Panc1 (cell line): Measurements from ENCODE around the gene LMAN1L. TPM values are rescaled to one million over a fixed set of nuclear protein-coding genes. Genes with fewer than 3 reads are reported as not detected.

Experiments used
- ATAC-seq: fragments of 200-7000 bp; cut with Tn5 transposase; 2 replicates; pipeline ENCODE4 v1.9.1; 2020; ENCODE audit warnings: mild to moderate bottlenecking, moderate library complexity
- BruUV-seq: library from RNA; stranded (reverse); fragments of 400-500 nt; replicated peaks from 2 replicates; lab custom pipeline; 2021; lab: Mats Ljungman, UMichigan
- CTCF ChIA-PET: fragments of 300-600 bp; sonication (Branson Sonifier 250); formaldehyde crosslinking; loops from one replicate; lab custom pipeline; 2022; ENCODE audit warnings: antibody characterized with exemption; lab: Charles Lee
- POLR2A ChIA-PET: fragments of 300-600 bp; sonication (Branson Sonifier 250); formaldehyde crosslinking; loops from one replicate; lab custom pipeline; 2022; ENCODE audit warnings: antibody characterized with exemption; lab: Charles Lee
- DNase-seq: peaks from one replicate; pipeline ENCODE4 v3.0.0-alpha.2; 2010; ENCODE audit warnings: low read depth, low spot score
- H3K27ac ChIP-seq: 2 replicates; pipeline ENCODE4 v1.5.1; 2011; ENCODE audit warnings: mild to moderate bottlenecking, low read length, inconsistent platforms
- H3K27me3 ChIP-seq: fragments of 200-500 bp; sonication (Bioruptor generic); 2 replicates; pipeline ENCODE4 v1.6.0; 2014; ENCODE audit warnings: low read length, inconsistent platforms; ENCODE audit not compliant: control insufficient read depth, insufficient read depth
- H3K36me3 ChIP-seq: fragments of 200-500 bp; sonication (Bioruptor generic); 2 replicates; pipeline ENCODE4 v1.5.1; 2014; ENCODE audit warnings: inconsistent platforms, mild to moderate bottlenecking, low read length, moderate library complexity; ENCODE audit not compliant: control insufficient read depth, insufficient read depth
- H3K4me1 ChIP-seq: 2 replicates; pipeline ENCODE4 v1.5.1; 2011; ENCODE audit warnings: inconsistent platforms, mild to moderate bottlenecking, low read length, moderate library complexity; ENCODE audit not compliant: control insufficient read depth, insufficient read depth
- H3K4me3 ChIP-seq, 2 experiments: 2 replicates each; pipeline ENCODE4 v1.5.1; 2011 to 2012; ENCODE audit warnings: low read depth in 2 of 2, low read length in 2 of 2, mild to moderate bottlenecking in 2 of 2, inconsistent platforms in 1 of 2, moderate library complexity in 1 of 2
- H3K9me3 ChIP-seq: fragments of 200-500 bp; sonication (Bioruptor generic); 2 replicates; pipeline ENCODE4 v1.5.1; 2014; ENCODE audit warnings: low read depth, mild to moderate bottlenecking, inconsistent platforms, low read length, moderate library complexity; ENCODE audit not compliant: control insufficient read depth, insufficient read depth
- POLR2AphosphoS5 ChIP-seq: IDR thresholded peaks from 2 replicates; pipeline ENCODE4 v1.6.1; 2012; ENCODE audit warnings: mild to moderate bottlenecking, low read depth, low read length, moderate library complexity
- SIN3A ChIP-seq: IDR thresholded peaks from 2 replicates; pipeline ENCODE4 v1.6.1; 2012; ENCODE audit warnings: low read depth, mild to moderate bottlenecking, low read length, moderate library complexity, borderline replicate concordance; ENCODE audit not compliant: insufficient read depth
- TCF7L2 ChIP-seq: IDR thresholded peaks from 2 replicates; pipeline ENCODE4 v1.6.1; 2011; ENCODE audit warnings: mild to moderate bottlenecking, low read depth, low read length, inconsistent platforms
- in situ Hi-C: cut with HindIII; loops from 2 replicates; pipeline ENCODE4 v1.10.0; 2016; ENCODE audit warnings: low sequenced_read_pairs, low pct_unique_long_range_greater_than_20kb
- intact Hi-C: fragments of 100-400 bp; cut with micrococcal nuclease; formaldehyde crosslinking; loops from one replicate; pipeline ENCODE4 v1.10.0; 2022; ENCODE audit not compliant: unreplicated experiment
- total RNA-seq: library from RNA; stranded (reverse); gene quantifications from one replicate; pipeline ENCODE4 v1.2.1, GENCODE V29; 2021; ENCODE audit not compliant: unreplicated experiment
- TF ChIP-seq, protein P1 (sequence below): fragments of 450-650 bp; IDR thresholded peaks from 2 replicates; pipeline ENCODE4 v1.5.1; 2017; ENCODE audit warnings: mild to moderate bottlenecking
- TF ChIP-seq, protein P2 (sequence below), 2 experiments: IDR thresholded peaks; 2 replicates each; pipeline ENCODE4 v1.6.1; 2011 to 2012; ENCODE audit warnings: low read depth in 2 of 2, control low read depth in 1 of 2, low read length in 1 of 2, mild to moderate bottlenecking in 1 of 2, moderate library complexity in 1 of 2; ENCODE audit not compliant: insufficient read depth in 1 of 2

Gene LMAN1L
- total RNA-seq, 1 experiment from 2014 or later: not detected

DNA sequence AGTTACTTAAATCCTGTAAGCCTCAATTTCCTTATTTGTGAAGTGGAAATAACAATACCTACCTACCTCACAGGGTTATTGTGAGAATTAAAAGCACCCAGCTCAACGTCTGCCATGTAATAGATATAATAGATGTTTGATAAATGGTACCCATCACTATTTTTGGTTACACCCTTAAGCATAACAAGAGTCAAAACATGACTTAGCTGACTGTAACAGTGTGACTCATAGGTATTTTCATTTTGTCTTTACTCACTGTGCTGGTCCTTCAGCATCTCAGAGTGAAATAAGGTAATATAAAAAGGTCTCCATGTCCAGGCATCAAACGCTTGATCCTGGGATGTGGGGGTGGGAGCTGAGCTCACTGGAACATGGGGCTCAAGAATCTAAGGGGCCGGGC is 16.9 kb downstream of the LMAN1L start:
- Histone ChIP-seq H3K36me3 (no peaks in the 10 kb centered on the region), H3K4me3 (no peak overlapping the region), H3K27ac (no peak overlapping the region), H3K4me1 (no peaks in the 10 kb centered on the region; the same call in 1 of the 2 replicates), H3K27me3 (peaks cover 2% of the 10 kb centered on the region; the same call in 1 of the 2 replicates), H3K9me3 (no peaks in the 10 kb centered on the region)
- no TSS peak for BruUV-seq
- POLR2A ChIA-PET: no interaction called here
- TF ChIP-seq POLR2AphosphoS5 (no peak), TCF7L2 (no peak), SIN3A (no peak)
- TF ChIP-seq, protein P1, sequence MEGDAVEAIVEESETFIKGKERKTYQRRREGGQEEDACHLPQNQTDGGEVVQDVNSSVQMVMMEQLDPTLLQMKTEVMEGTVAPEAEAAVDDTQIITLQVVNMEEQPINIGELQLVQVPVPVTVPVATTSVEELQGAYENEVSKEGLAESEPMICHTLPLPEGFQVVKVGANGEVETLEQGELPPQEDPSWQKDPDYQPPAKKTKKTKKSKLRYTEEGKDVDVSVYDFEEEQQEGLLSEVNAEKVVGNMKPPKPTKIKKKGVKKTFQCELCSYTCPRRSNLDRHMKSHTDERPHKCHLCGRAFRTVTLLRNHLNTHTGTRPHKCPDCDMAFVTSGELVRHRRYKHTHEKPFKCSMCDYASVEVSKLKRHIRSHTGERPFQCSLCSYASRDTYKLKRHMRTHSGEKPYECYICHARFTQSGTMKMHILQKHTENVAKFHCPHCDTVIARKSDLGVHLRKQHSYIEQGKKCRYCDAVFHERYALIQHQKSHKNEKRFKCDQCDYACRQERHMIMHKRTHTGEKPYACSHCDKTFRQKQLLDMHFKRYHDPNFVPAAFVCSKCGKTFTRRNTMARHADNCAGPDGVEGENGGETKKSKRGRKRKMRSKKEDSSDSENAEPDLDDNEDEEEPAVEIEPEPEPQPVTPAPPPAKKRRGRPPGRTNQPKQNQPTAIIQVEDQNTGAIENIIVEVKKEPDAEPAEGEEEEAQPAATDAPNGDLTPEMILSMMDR: no peak
- TF ChIP-seq, protein P2, sequence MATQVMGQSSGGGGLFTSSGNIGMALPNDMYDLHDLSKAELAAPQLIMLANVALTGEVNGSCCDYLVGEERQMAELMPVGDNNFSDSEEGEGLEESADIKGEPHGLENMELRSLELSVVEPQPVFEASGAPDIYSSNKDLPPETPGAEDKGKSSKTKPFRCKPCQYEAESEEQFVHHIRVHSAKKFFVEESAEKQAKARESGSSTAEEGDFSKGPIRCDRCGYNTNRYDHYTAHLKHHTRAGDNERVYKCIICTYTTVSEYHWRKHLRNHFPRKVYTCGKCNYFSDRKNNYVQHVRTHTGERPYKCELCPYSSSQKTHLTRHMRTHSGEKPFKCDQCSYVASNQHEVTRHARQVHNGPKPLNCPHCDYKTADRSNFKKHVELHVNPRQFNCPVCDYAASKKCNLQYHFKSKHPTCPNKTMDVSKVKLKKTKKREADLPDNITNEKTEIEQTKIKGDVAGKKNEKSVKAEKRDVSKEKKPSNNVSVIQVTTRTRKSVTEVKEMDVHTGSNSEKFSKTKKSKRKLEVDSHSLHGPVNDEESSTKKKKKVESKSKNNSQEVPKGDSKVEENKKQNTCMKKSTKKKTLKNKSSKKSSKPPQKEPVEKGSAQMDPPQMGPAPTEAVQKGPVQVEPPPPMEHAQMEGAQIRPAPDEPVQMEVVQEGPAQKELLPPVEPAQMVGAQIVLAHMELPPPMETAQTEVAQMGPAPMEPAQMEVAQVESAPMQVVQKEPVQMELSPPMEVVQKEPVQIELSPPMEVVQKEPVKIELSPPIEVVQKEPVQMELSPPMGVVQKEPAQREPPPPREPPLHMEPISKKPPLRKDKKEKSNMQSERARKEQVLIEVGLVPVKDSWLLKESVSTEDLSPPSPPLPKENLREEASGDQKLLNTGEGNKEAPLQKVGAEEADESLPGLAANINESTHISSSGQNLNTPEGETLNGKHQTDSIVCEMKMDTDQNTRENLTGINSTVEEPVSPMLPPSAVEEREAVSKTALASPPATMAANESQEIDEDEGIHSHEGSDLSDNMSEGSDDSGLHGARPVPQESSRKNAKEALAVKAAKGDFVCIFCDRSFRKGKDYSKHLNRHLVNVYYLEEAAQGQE (IDR thresholded peaks at IDR 0.05; ENCODE audit: insufficient read depth in 1 of 2, low read depth in 2 of 2, low read length in 1 of 2): no peak
- CTCF ChIA-PET: interaction anchor here (0.7 kb wide), 1 partner anchor 65 kb away, joined by 3 read pairs; no protein-coding TSS in a partner anchor
- in situ Hi-C loops (no loop called here), intact Hi-C loops (no loop called here)
- ATAC-seq: no peak
- no peak for DNase-seq

DNA sequence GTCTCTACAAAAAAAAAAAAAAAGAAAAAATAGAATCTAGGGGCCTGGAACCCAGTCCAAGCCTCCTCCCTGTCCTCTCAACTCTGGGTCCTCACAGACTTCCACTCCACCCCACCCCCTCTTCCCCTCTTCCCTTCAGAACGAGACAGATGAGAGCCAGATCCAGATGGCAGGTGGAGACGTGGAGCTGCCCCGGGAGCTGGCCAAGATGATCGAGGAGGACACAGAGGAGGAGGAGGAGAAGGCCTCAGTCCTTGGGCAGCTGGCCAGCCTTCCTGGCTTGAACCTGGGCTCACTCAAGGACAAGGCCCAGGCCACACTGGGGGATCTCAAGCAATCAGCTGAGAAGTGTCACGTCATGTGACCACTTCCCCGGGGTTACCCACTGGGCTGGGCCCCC is 17.4 kb downstream of the LMAN1L start:
- CTCF ChIA-PET: interaction anchor here (0.7 kb wide), 1 partner anchor 64 kb away, joined by 3 read pairs; no protein-coding TSS in a partner anchor
- Histone ChIP-seq H3K36me3 (no peaks in the 10 kb centered on the region), H3K9me3 (no peaks in the 10 kb centered on the region), H3K27me3 (peaks cover 2% of the 10 kb centered on the region; the same call in 1 of the 2 replicates), H3K4me1 (no peaks in the 10 kb centered on the region; the same call in 1 of the 2 replicates), H3K27ac (no peak overlapping the region), H3K4me3 (no peak overlapping the region)
- no peak for TF ChIP-seq SIN3A
- TF ChIP-seq TCF7L2: no peak
- TF ChIP-seq, protein P1: no peak
- TF ChIP-seq, protein P2 (IDR thresholded peaks at IDR 0.05; ENCODE audit: insufficient read depth in 1 of 2, low read depth in 2 of 2, low read length in 1 of 2): no peak
- TF ChIP-seq POLR2AphosphoS5: no peak
- BruUV-seq: no TSS peak
- POLR2A ChIA-PET: no interaction called here
- ATAC-seq: no peak
- in situ Hi-C loops (no loop called here), intact Hi-C loops (loop anchor here (10.0 kb wide), 1 partner anchor 55 kb away; no protein-coding TSS in a partner anchor)
- no peak for DNase-seq
